Karpas-422 (cell line): ENCODE measurements around the gene ARMH1. TPM values are rescaled to one million over a fixed set of nuclear protein-coding genes. Genes with fewer than 3 reads are reported as not detected.
"Not testable (repeated sequence)": the region's sequence is repeated elsewhere in the genome, so short reads cannot be mapped to it uniquely, and the experiment has no call there.

Experiments used
- DNase-seq: peaks from one replicate; pipeline ENCODE4 v3.0.0-alpha.2; 2015
- H2AFZ ChIP-seq: fragments of 200-600 bp; sonication (generic); 2 replicates; pipeline ENCODE4 v1.6.1; 2014; ENCODE audit warnings: antibody characterized with exemption, low read length, mixed read lengths
- H3K27ac ChIP-seq: fragments of 200-600 bp; sonication (generic); 2 replicates; pipeline ENCODE4 v1.5.1; 2014; ENCODE audit warnings: mild to moderate bottlenecking, low read length, moderate library complexity
- H3K27me3 ChIP-seq: fragments of 200-600 bp; sonication (generic); 2 replicates; pipeline ENCODE4 v1.6.1; 2014; ENCODE audit warnings: low read length, mixed read lengths
- H3K36me3 ChIP-seq: fragments of 200-600 bp; sonication (generic); 2 replicates; pipeline ENCODE4 v1.6.1; 2014; ENCODE audit warnings: low read length, mixed read lengths; ENCODE audit not compliant: insufficient read depth
- H3K4me1 ChIP-seq: fragments of 200-600 bp; sonication (generic); 2 replicates; pipeline ENCODE4 v1.6.1; 2014; ENCODE audit warnings: mild to moderate bottlenecking, low read length, mixed read lengths
- H3K4me2 ChIP-seq: fragments of 200-600 bp; sonication (generic); 2 replicates; pipeline ENCODE4 v1.6.1; 2014; ENCODE audit warnings: low read length, low read depth, mild to moderate bottlenecking; ENCODE audit not compliant: poor library complexity, severe bottlenecking
- H3K4me3 ChIP-seq: fragments of 200-600 bp; sonication (generic); 2 replicates; pipeline ENCODE4 v1.5.1; 2014; ENCODE audit warnings: mild to moderate bottlenecking, antibody characterized with exemption, low read length, mixed read lengths
- H3K79me2 ChIP-seq: fragments of 200-600 bp; sonication (generic); 2 replicates; pipeline ENCODE4 v1.6.1; 2014; ENCODE audit warnings: mild to moderate bottlenecking, low read length, mixed read lengths
- H3K9ac ChIP-seq: fragments of 200-600 bp; sonication (generic); 2 replicates; pipeline ENCODE4 v1.6.0; 2014; ENCODE audit warnings: low read length
- H3K9me2 ChIP-seq: fragments of 200-600 bp; sonication (generic), shearing (Covaris generic); replicated peaks from 2 replicates; pipeline ENCODE4 v1.6.0; 2014; ENCODE audit warnings: mild to moderate bottlenecking, low read length, moderate library complexity; ENCODE audit not compliant: insufficient read depth
- H3K9me3 ChIP-seq: fragments of 300-700, 200-600 bp; sonication (generic); 2 replicates; pipeline ENCODE4 v1.6.1; 2014; ENCODE audit warnings: low read length, mixed read lengths
- H4K20me1 ChIP-seq: fragments of 200-600 bp; sonication (generic); 2 replicates; pipeline ENCODE4 v1.6.1; 2014; ENCODE audit warnings: mild to moderate bottlenecking, antibody characterized with exemption, low read length, low read depth; ENCODE audit not compliant: insufficient read depth
- small RNA-seq: library from RNA; depleted of rRNA; stranded (forward); fragments of <200 nt; gene quantifications from one replicate; pipeline ENCODE3, GENCODE V24; 2014
- total RNA-seq: library from RNA; depleted of rRNA; stranded (reverse); fragments of >200 nt; shearing (Covaris generic); gene quantifications from 2 replicates; pipeline ENCODE4 v1.2.3, GENCODE V29; 2014; ENCODE audit warnings: low replicate concordance; rRNA removed

Gene ARMH1
- total RNA-seq, 1 experiment from 2014 or later, result 7.7 TPM

DNA sequence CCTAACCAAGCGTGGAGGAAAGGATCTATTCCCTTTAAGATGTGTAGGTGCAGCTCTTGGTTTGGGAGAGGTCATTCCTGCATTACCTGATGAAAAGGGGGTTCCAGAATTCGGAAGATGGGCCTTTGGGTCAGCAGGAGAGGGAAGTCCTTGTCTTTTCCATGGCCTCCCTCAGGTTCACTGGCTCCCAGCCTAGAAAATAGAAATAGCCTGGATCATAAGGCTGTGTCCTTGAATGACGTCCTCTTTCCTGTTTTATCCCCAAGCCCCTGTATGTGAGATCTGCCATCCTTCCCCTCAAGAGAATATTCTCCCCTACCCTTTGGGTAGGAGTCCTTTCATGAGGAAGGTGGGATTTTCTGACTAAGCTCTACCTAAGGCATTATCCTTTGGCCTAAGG, 86.4 kb downstream of the ARMH1 start:
- Histone ChIP-seq H3K79me2 (no peaks in the 10 kb centered on the region), H3K9ac (no peak overlapping the region), H3K9me3 (no peaks in the 10 kb centered on the region), H3K27ac (no peak overlapping the region), H3K4me2 (no peak overlapping the region), H3K4me3 (no peak overlapping the region), H2AFZ (no peak overlapping the region), H3K27me3 (no peaks in the 10 kb centered on the region), H4K20me1 (no peaks in the 10 kb centered on the region), H3K4me1 (peaks cover 16% of the 10 kb centered on the region), H3K36me3 (peaks cover 46% of the 10 kb centered on the region), H3K9me2 (no peaks in the 10 kb centered on the region)
- no peak for DNase-seq

DNA sequence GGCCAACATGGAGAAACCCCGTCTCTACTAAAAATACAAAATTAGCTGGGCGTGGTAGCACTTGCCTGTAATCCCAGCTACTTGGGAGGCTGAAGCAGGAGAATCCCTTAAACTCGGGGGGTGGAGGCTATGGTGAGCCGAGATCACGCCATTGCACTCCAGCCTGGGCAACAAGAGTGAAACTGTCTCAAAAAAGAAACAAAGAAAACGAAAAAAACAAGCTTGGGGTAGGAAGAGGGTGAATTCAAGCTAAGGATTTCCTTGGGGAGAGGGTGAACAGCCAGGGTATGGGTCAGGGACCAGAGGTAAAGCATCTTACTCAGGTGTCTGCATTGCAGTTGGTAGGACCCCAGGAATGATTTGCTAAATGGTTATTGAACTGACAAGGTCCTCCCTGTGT, 91.9 kb downstream of the ARMH1 start:
- not testable (repeated sequence) for H3K27ac ChIP-seq, H3K79me2 ChIP-seq, DNase-seq, H3K9me2 ChIP-seq, H3K4me2 ChIP-seq, H3K9ac ChIP-seq, H3K9me3 ChIP-seq, H2AFZ ChIP-seq, H3K27me3 ChIP-seq, H4K20me1 ChIP-seq, H3K4me3 ChIP-seq, H3K4me1 ChIP-seq
- H3K36me3 ChIP-seq, result peaks cover 26% of the 10 kb centered on the region

Small RNA genes lying within 50 kb of the gene (small RNA-seq; reads per million reads assigned to genes)
- gene RNU5D-1 (97.7 reads per million, percentile 99 among the genes with 10 or more reads in this experiment), gene RNU5F-1 (353 reads per million, percentile 99 among the genes with 10 or more reads in this experiment)

Other genes with a start within 250 kb of the ARMH1 start
- gene TMEM53, start 233 bp upstream of the ARMH1 start, total RNA-seq, result 10.7 and 13.9 TPM in 2 replicates
- gene RNU5D-1, start 56.5 kb downstream of the ARMH1 start, total RNA-seq, result not detected in 2 replicates
- gene KIF2C, start 65.1 kb downstream of the ARMH1 start, total RNA-seq, result 26.7 and 33.9 TPM in 2 replicates
- gene RPS8, start 100.8 kb downstream of the ARMH1 start, total RNA-seq, result 3,372 and 3,624 TPM in 2 replicates
- 1.0 and 1.3 TPM in 2 replicates for gene BEST4, start 113.5 kb downstream of the ARMH1 start, total RNA-seq
- 11.8 and 18.2 TPM in 2 replicates for gene PLK3, start 125.7 kb downstream of the ARMH1 start, total RNA-seq
- not detected in 2 replicates for gene DYNLT4, start 132.6 kb downstream of the ARMH1 start, total RNA-seq
- 0.69 and 0.75 TPM in 2 replicates for gene BTBD19, start 133.8 kb downstream of the ARMH1 start, total RNA-seq
- gene PTCH2, start 168.5 kb downstream of the ARMH1 start, total RNA-seq, result 0.04 and 0.43 TPM in 2 replicates